PC-3 (cell line): ENCODE results near the gene PPP2R5D. TPM values are rescaled to one million over a fixed set of nuclear protein-coding genes. Genes with fewer than 3 reads are reported as not detected.

ENCODE experiments used
- ATAC-seq: fragments of 200-7000 bp; cut with Tn5 transposase; 2 replicates; pipeline ENCODE4 v1.9.1; 2020; ENCODE audit warnings: mild to moderate bottlenecking, moderate library complexity
- BruUV-seq: library from RNA; stranded (reverse); fragments of 400-500 nt; replicated peaks from 2 replicates; lab custom pipeline; 2021; lab: Mats Ljungman, UMichigan
- CTCF ChIA-PET: fragments of 300-600 bp; sonication (Branson Sonifier 250); formaldehyde crosslinking; loops from one replicate; lab custom pipeline; 2022; ENCODE audit warnings: antibody characterized with exemption; lab: Charles Lee
- POLR2A ChIA-PET: fragments of 300-600 bp; sonication (Branson Sonifier 250); formaldehyde crosslinking; loops from one replicate; lab custom pipeline; 2022; ENCODE audit warnings: antibody characterized with exemption; ENCODE audit not compliant: unreplicated experiment; lab: Charles Lee
- DNase-seq: peaks from one replicate; pipeline ENCODE4 v3.0.0-alpha.2; 2015
- H2AFZ ChIP-seq: fragments of 300-600 bp; sonication (generic); 2 replicates; pipeline ENCODE4 v1.6.0; 2016; ENCODE audit warnings: antibody characterized with exemption, low read length
- H3F3A ChIP-seq: fragments of 300-600 bp; sonication (generic); one replicate; pipeline ENCODE4 v1.6.0; 2017; ENCODE audit warnings: antibody characterized with exemption, low read length, control low read depth, mild to moderate bottlenecking; ENCODE audit not compliant: unreplicated experiment
- H3K27ac ChIP-seq: fragments of 300-600 bp; sonication (generic); 2 replicates; pipeline ENCODE4 v1.5.1; 2016; ENCODE audit warnings: mild to moderate bottlenecking, low read length
- H3K27me3 ChIP-seq: fragments of 300-600 bp; sonication (generic); 2 replicates; pipeline ENCODE4 v1.6.1; 2016; ENCODE audit warnings: low read length, mixed read lengths
- H3K36me3 ChIP-seq: fragments of 300-600 bp; sonication (generic); 2 replicates; pipeline ENCODE4 v1.6.1; 2016; ENCODE audit warnings: low read depth, mixed run types, low read length, mixed read lengths
- H3K4me1 ChIP-seq: fragments of 300-600 bp; sonication (generic); 2 replicates; pipeline ENCODE4 v1.5.1; 2016; ENCODE audit warnings: low read length; ENCODE audit not compliant: insufficient read depth
- H3K4me2 ChIP-seq: fragments of 300-600 bp; sonication (generic); 2 replicates; pipeline ENCODE4 v1.6.0; 2016; ENCODE audit warnings: low read length
- H3K4me3 ChIP-seq: fragments of 300-600 bp; sonication (generic); 2 replicates; pipeline ENCODE4 v1.5.1; 2016; ENCODE audit warnings: mild to moderate bottlenecking, low read length, mixed read lengths
- H3K79me2 ChIP-seq: fragments of 300-600 bp; sonication (generic); 2 replicates; pipeline ENCODE4 v1.6.1; 2017; ENCODE audit warnings: low read length, mixed read lengths
- H3K9ac ChIP-seq: fragments of 300-600 bp; sonication (generic); 2 replicates; pipeline ENCODE4 v1.6.0; 2016; ENCODE audit warnings: mild to moderate bottlenecking, low read length
- H3K9me2 ChIP-seq: fragments of 300-600 bp; sonication (generic); replicated peaks from 2 replicates; pipeline ENCODE4 v1.6.1; 2016; ENCODE audit warnings: mixed run types, low read length, mixed read lengths
- H3K9me3 ChIP-seq: fragments of 300-600 bp; sonication (generic); 2 replicates; pipeline ENCODE4 v1.6.1; 2016; ENCODE audit warnings: low read length, mixed read lengths
- H4K20me1 ChIP-seq: fragments of 300-600 bp; sonication (generic); 2 replicates; pipeline ENCODE4 v1.6.1; 2016; ENCODE audit warnings: low read length, mixed read lengths
- EZH2 ChIP-seq: fragments of 300-600 bp; sonication (generic); IDR thresholded peaks from one replicate; pipeline ENCODE4 v1.6.1; 2017; ENCODE audit warnings: antibody characterized with exemption, mild to moderate bottlenecking, low read length; ENCODE audit not compliant: unreplicated experiment
- EZH2phosphoT487 ChIP-seq: fragments of 300-600 bp; sonication (generic); IDR thresholded peaks from 2 replicates; pipeline ENCODE4 v1.6.1; 2018; ENCODE audit warnings: mild to moderate bottlenecking, antibody characterized with exemption, low read length, borderline replicate concordance
- intact Hi-C: fragments of 100-400 bp; cut with micrococcal nuclease; formaldehyde crosslinking; loops from 2 replicates; pipeline ENCODE4 v1.9.0; 2023
- total RNA-seq: library from RNA; depleted of rRNA; stranded (reverse); fragments of >200 nt; gene quantifications from 2 replicates; pipeline ENCODE4 v1.2.3, GENCODE V29; 2014
- TF ChIP-seq, protein P1 (sequence below): fragments of 300-600 bp; sonication (generic); conservative IDR thresholded peaks from 2 replicates; pipeline ENCODE4 v1.5.1; 2017; ENCODE audit warnings: antibody characterized with exemption, low read depth, mild to moderate bottlenecking, low read length

PPP2R5D gene
- total RNA-seq, 1 experiment from 2014 or later = 54.1 TPM

DNA sequence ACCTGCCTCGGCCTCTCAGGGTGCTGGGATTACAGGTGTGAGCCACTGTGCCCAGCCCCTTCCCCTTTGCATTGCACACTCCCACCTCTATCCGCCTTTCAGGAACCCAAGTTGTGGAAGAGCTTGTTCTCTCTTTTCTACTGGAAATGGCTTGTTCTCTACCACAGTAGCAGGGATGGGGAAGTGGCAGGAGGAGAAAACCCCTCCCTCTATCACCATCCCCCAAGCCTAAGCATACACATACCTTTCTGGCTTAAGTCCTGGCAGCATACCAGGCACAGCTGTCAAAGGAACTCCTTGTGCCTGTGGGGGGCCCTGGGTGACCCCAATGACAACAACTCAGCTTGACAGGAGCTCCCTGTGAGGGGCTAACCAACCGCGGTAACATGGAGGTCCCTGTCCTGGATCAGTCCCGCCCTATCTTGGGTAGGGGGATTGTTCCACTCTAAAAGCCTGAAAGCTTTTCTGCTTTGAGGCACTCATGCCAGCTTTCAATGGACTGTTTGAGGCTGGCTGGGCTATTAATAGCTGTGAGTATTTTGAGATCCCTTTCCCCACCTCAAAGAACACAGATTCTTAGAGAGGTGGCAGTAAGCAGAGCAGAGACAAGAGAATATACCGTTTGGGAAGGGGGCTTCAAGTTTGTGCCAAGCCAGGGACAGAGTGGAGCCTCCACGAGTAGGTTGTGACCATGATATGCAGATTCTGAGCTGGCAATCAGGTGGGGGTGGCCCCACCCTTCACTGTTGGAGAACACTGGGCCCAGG lies 32.0 kb downstream of the PPP2R5D start:
- CTCF ChIA-PET = no interaction called here

DNA sequence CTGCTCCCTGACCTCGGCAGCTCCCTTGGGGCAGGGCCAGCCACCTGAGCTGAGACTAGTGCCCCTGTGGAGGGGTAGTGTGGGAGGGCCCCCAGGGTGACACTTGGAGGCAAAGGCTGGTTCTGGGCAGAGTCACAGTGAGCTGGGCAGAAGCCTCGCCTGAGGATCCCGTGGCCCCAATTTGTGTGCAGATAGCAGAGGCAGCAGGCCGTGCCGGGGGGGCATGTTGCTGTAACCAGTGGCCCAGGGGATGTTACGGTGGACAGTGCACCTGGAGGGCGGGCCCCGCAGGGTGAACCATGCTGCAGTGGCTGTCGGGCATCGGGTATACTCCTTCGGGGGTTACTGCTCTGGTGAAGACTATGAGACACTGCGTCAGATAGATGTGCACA lies 32.6 kb downstream of the PPP2R5D start:
- DNase-seq = no peak
- peaks cover 28% of the 10 kb centered on the region for H3K4me1 ChIP-seq
- H3K27me3 ChIP-seq = no peaks in the 10 kb centered on the region
- no peaks in the 10 kb centered on the region for H3K9me3 ChIP-seq
- no peak overlapping the region for H3K27ac ChIP-seq
- no peaks in the 10 kb centered on the region for H3K9me2 ChIP-seq
- no peaks in the 10 kb centered on the region for H4K20me1 ChIP-seq
- no peak for ATAC-seq
- no peak overlapping the region for H3K9ac ChIP-seq
- H3K79me2 ChIP-seq = peaks cover 49% of the 10 kb centered on the region
- TF ChIP-seq EZH2phosphoT487 (no peak), EZH2 (no peak)
- TF ChIP-seq, protein P1, sequence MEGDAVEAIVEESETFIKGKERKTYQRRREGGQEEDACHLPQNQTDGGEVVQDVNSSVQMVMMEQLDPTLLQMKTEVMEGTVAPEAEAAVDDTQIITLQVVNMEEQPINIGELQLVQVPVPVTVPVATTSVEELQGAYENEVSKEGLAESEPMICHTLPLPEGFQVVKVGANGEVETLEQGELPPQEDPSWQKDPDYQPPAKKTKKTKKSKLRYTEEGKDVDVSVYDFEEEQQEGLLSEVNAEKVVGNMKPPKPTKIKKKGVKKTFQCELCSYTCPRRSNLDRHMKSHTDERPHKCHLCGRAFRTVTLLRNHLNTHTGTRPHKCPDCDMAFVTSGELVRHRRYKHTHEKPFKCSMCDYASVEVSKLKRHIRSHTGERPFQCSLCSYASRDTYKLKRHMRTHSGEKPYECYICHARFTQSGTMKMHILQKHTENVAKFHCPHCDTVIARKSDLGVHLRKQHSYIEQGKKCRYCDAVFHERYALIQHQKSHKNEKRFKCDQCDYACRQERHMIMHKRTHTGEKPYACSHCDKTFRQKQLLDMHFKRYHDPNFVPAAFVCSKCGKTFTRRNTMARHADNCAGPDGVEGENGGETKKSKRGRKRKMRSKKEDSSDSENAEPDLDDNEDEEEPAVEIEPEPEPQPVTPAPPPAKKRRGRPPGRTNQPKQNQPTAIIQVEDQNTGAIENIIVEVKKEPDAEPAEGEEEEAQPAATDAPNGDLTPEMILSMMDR = no peak
- no peak overlapping the region for H3K4me2 ChIP-seq
- CTCF ChIA-PET = no interaction called here
- no TSS peak for BruUV-seq
- no peak overlapping the region for H2AFZ ChIP-seq
- no peak overlapping the region for H3K4me3 ChIP-seq
- H3K36me3 ChIP-seq = peaks cover 18% of the 10 kb centered on the region; the same call in 1 of the 2 replicates
- no peaks in the 10 kb centered on the region for H3F3A ChIP-seq
- intact Hi-C loops = no loop called here
- POLR2A ChIA-PET = no interaction called here

More for the DNA sequence above, 32.0 kb downstream of the PPP2R5D start:
- Histone ChIP-seq H3K27me3 (no peaks in the 10 kb centered on the region), H3K36me3 (peaks cover 23% of the 10 kb centered on the region; the same call in 1 of the 2 replicates), H3K9ac (no peak overlapping the region), H3K9me2 (no peaks in the 10 kb centered on the region), H3K9me3 (no peaks in the 10 kb centered on the region), H3K4me3 (no peak overlapping the region), H2AFZ (no peak overlapping the region), H3F3A (no peaks in the 10 kb centered on the region), H3K27ac (no peak overlapping the region), H3K79me2 (peaks cover 51% of the 10 kb centered on the region), H3K4me2 (no peak overlapping the region), H3K4me1 (peaks cover 30% of the 10 kb centered on the region), H4K20me1 (no peaks in the 10 kb centered on the region)
- DNase-seq = no peak
- TF ChIP-seq EZH2phosphoT487 (no peak), EZH2 (no peak)
- TF ChIP-seq, protein P1 = no peak
- no peak for ATAC-seq
- POLR2A ChIA-PET = no interaction called here
- intact Hi-C loops = no loop called here
- BruUV-seq = no TSS peak

DNA sequence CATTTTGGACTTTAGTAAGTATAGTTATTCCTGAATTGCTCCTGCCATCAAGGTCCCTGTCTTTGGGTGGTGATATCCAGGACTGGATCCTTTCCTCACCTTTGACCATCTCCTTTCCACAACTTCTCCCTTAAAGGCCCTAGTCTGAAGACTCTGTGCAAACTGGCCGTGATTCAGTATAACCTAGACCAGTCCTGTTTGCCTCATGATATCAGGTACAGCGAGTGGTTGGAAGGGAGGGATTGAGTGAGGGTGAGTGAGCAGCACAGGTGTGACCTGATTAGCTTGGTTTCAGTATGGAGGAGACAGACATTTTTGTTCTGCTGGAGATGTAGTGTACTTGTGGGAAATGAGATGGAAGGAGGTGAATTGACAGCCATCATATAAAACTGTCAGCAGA lies 34.8 kb downstream of the PPP2R5D start:
- POLR2A ChIA-PET = no interaction called here
- H3K36me3 ChIP-seq = peaks cover 15% of the 10 kb centered on the region
- peaks cover 20% of the 10 kb centered on the region for H3K4me1 ChIP-seq

More for the DNA sequence above, 34.8 kb downstream of the PPP2R5D start:
- Histone ChIP-seq H3K79me2 (peaks cover 53% of the 10 kb centered on the region), H3F3A (no peaks in the 10 kb centered on the region), H3K27me3 (no peaks in the 10 kb centered on the region), H2AFZ (no peak overlapping the region), H4K20me1 (no peaks in the 10 kb centered on the region), H3K27ac (no peak overlapping the region), H3K9me3 (no peaks in the 10 kb centered on the region), H3K4me2 (no peak overlapping the region), H3K9me2 (no peaks in the 10 kb centered on the region), H3K4me3 (no peak overlapping the region), H3K9ac (no peak overlapping the region)
- BruUV-seq = no TSS peak
- CTCF ChIA-PET = no interaction called here
- intact Hi-C loops = no loop called here
- DNase-seq (no peak), ATAC-seq (no peak)
- no peak for TF ChIP-seq EZH2
- TF ChIP-seq EZH2phosphoT487 = no peak
- TF ChIP-seq, protein P1 = no peak
